ENCODE data around the gene ING2. TPM values are rescaled to one million over a fixed set of nuclear protein-coding genes. Genes with fewer than 3 reads are reported as not detected.

ING2 gene
- total and polyA plus RNA-seq, 10 of the 15 experiments (the other 5 are each of a cell fraction or from before 2014, with no cell fraction given), result 3.3 to 16.1 (median 10.9) TPM

GRCh38 chr4:183507925-183508696 is 3.3 kb downstream of the ING2 start (continued):
- no peak for TF ChIP-seq PML (IDR thresholded peaks at IDR 0.05; ENCODE audit: low read length)

DNA sequence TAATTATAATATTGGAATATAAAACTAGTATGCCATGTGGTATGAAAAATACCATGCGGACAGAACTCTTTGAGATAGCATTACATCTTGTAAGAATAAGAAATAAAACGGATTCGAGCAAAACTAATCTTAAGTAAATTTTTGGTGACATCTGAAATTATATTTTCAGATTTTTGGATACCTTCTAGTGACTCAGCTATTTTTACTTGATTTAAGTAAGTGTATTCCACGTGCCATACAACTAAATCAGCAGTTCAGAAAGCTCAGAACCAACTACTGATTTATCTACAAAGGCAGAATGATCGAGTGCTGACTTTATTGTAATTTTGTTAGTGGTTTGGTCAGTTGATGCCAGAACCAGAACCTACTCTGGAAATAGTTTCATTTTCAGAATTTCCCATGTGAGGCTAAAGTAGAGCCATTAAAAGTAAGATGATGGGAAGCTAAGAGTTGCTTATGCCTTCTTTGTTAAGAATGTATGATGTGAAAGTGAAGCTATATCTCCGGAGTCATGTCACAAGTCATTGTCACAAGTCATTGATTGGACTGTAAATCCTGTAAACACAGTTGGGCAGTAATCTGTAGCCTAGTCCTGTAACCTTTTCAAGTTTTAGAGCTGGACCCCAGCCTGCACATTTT is 4.0 kb downstream of the ING2 start:
- Histone ChIP-seq H3K27me3 (replicated peaks in 1 of 2; ENCODE audit: control insufficient read depth in 2 of 2, insufficient read depth in 2 of 2, low read length in 1 of 2) (no peaks in the 10 kb centered on the region), H4K20me1 (ENCODE audit: control insufficient read depth, insufficient read depth) (no peaks in the 10 kb centered on the region), H3K4me2 (ENCODE audit: control insufficient read depth, insufficient read depth) (no peak overlapping the region), H3K36me3 (ENCODE audit: control insufficient read depth in 2 of 2, insufficient read depth in 2 of 2, low read length in 1 of 2) (peaks cover 0 to 4% of the 10 kb centered on the region in 2 experiments; a peak in 2 of 4 replicates), H3K27ac (ENCODE audit: control insufficient read depth, insufficient read depth) (no peak overlapping the region), H3K9me3 (replicated peaks; ENCODE audit: control insufficient read depth, insufficient read depth, low read length) (no peaks in the 10 kb centered on the region), H3K79me2 (ENCODE audit: control insufficient read depth, insufficient read depth, low read length) (peaks cover 22% of the 10 kb centered on the region), H3K9ac (ENCODE audit: control insufficient read depth, insufficient read depth, low read length) (no peak overlapping the region), H3K4me3 (no peak overlapping the region), H2AFZ (ENCODE audit: control insufficient read depth, low read depth, low read length) (no peak overlapping the region), H3K4me1 (ENCODE audit: control insufficient read depth, insufficient read depth, low read length) (no peaks in the 10 kb centered on the region)
- intact Hi-C loops (cut with micrococcal nuclease; ENCODE audit: unreplicated experiment) (loop anchor here (10.0 kb wide), 2 partner anchors 206 to 224 kb away; no protein-coding TSS in a partner anchor), in situ Hi-C loops (cut with MboI) (no loop called here)
- CTCF ChIA-PET, result interaction anchor here (0.7 to 1.4 kb wide), 2 partner anchors 34 to 1676 kb away, joined by 3 read pairs; no protein-coding TSS in a partner anchor
- FAIRE-seq, result no peak
- no TSS peak for BruUV-seq (replicated peaks)
- POLR2A ChIA-PET, result no interaction called here
- no peak for ATAC-seq
- WGBS (ENCODE audit: insufficient coverage, insufficient replicate concordance, low lambda C conversion rate, missing lambda C conversion rate), result 82% methylated on average over 6 of the region's 6 CpGs
- RAD21 ChIA-PET (ENCODE audit: unreplicated experiment), result no interaction called here
- SMC1A ChIA-PET (ENCODE audit: uncharacterized antibody, unreplicated experiment), result interaction anchor here (1.0 to 1.3 kb wide), 2 partner anchors 9 to 170 kb away, joined by 3 to 5 read pairs; no protein-coding TSS in a partner anchor
- TF ChIP-seq, protein P1, sequence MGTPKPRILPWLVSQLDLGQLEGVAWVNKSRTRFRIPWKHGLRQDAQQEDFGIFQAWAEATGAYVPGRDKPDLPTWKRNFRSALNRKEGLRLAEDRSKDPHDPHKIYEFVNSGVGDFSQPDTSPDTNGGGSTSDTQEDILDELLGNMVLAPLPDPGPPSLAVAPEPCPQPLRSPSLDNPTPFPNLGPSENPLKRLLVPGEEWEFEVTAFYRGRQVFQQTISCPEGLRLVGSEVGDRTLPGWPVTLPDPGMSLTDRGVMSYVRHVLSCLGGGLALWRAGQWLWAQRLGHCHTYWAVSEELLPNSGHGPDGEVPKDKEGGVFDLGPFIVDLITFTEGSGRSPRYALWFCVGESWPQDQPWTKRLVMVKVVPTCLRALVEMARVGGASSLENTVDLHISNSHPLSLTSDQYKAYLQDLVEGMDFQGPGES (IDR thresholded peaks at IDR 0.05), result no peak
- no peak for DNase-seq (ENCODE audit: low read depth, low spot score)
